ENCODE data around the gene DGKD. TPM values are rescaled to one million over a fixed set of nuclear protein-coding genes. Genes with fewer than 3 reads are reported as not detected.

Gene DGKD
- total and polyA plus RNA-seq, 10 of the 15 experiments (the other 5 are each of a cell fraction or from before 2014, with no cell fraction given): 2.7 to 81.9 (median 27.0) TPM

GRCh38 chr2:233476651-233477547, 122.6 kb downstream of the DGKD start:
- no peak for FAIRE-seq
- H3K36me3 ChIP-seq (ENCODE audit: control insufficient read depth in 2 of 2, insufficient read depth in 2 of 2, low read length in 1 of 2): peaks cover 0 to 2% of the 10 kb centered on the region in 2 experiments; a peak in 2 of 4 replicates

More at GRCh38 chr2:233476651-233477547, 122.6 kb downstream of the DGKD start:
- RAD21 ChIA-PET (ENCODE audit: unreplicated experiment): no interaction called here
- no peaks in the 10 kb centered on the region for H3K27me3 ChIP-seq (replicated peaks in 1 of 2; ENCODE audit: control insufficient read depth in 2 of 2, insufficient read depth in 2 of 2, low read length in 1 of 2)
- H3K4me1 ChIP-seq (ENCODE audit: control insufficient read depth, insufficient read depth, low read length): no peaks in the 10 kb centered on the region
- no peak overlapping the region for H3K4me3 ChIP-seq
- H4K20me1 ChIP-seq (ENCODE audit: control insufficient read depth, insufficient read depth): no peaks in the 10 kb centered on the region
- no peak overlapping the region for H3K9ac ChIP-seq (ENCODE audit: control insufficient read depth, insufficient read depth, low read length)
- no peak for DNase-seq (ENCODE audit: low read depth, low spot score)
- WGBS (ENCODE audit: insufficient coverage, insufficient replicate concordance, low lambda C conversion rate, missing lambda C conversion rate): 93% methylated on average over 45 of the region's 45 CpGs
- intact Hi-C loops (cut with micrococcal nuclease; ENCODE audit: unreplicated experiment): no loop called here
- ATAC-seq: no peak
- no peaks in the 10 kb centered on the region for H3K79me2 ChIP-seq (ENCODE audit: control insufficient read depth, insufficient read depth, low read length)
- no peaks in the 10 kb centered on the region for H3K9me3 ChIP-seq (replicated peaks; ENCODE audit: control insufficient read depth, insufficient read depth, low read length)
- in situ Hi-C loops (cut with MboI): no loop called here
- H3K4me2 ChIP-seq (ENCODE audit: control insufficient read depth, insufficient read depth): no peak overlapping the region
- H2AFZ ChIP-seq (ENCODE audit: control insufficient read depth, low read depth, low read length): no peak overlapping the region
- SMC1A ChIA-PET (ENCODE audit: uncharacterized antibody, unreplicated experiment): no interaction called here
- TF ChIP-seq ZNF622 (IDR thresholded peaks at IDR 0.05): no peak
- TF ChIP-seq SUZ12 (IDR thresholded peaks at IDR 0.05; ENCODE audit: unreplicated experiment): no peak
- no peak for TF ChIP-seq HDAC2 (IDR thresholded peaks at IDR 0.05)
- no peak for TF ChIP-seq ZNF592 (IDR thresholded peaks at IDR 0.05)
- no peak for TF ChIP-seq IRF3 (IDR thresholded peaks at IDR 0.05)
- no peak for TF ChIP-seq ATF2 (IDR thresholded peaks at IDR 0.05; ENCODE audit: low read length)
- TF ChIP-seq ZZZ3 (IDR thresholded peaks at IDR 0.05; ENCODE audit: control insufficient read depth, insufficient read length, low read depth): no peak
- no peak for TF ChIP-seq CREB1 (IDR thresholded peaks at IDR 0.05; ENCODE audit: low read depth)
- no peak overlapping the region for H3K27ac ChIP-seq (ENCODE audit: control insufficient read depth, insufficient read depth)
- CTCF ChIA-PET: no interaction called here
- no TSS peak for BruUV-seq (replicated peaks)
- POLR2A ChIA-PET: no interaction called here
